ENCODE data around the gene SHOX.

The SHOX gene

GRCh38 chrX:641671-642435 lies 11.3 kb downstream of the SHOX start:
- Mint-ChIP-seq H3K9me3 (peaks cover 3% of the 10 kb centered on the region), H3K27ac (no peak overlapping the region), H3K4me3 (no peak overlapping the region), H3K36me3 (ENCODE audit: low read depth) (no peaks in the 10 kb centered on the region), H3K27me3 (ENCODE audit: low read depth) (peaks cover 97% of the 10 kb centered on the region), H3K4me1 (peaks cover 19% of the 10 kb centered on the region)
- TF ChIP-seq CTCF (IDR thresholded peaks at IDR 0.05; ENCODE audit: unreplicated experiment in 3 of 3), result no peak

GRCh38 chrX:642436-643240 lies 12.0 kb downstream of the SHOX start:
- Mint-ChIP-seq H3K4me1 (peaks cover 12% of the 10 kb centered on the region), H3K36me3 (ENCODE audit: low read depth) (no peaks in the 10 kb centered on the region), H3K4me3 (no peak overlapping the region), H3K27ac (no peak overlapping the region), H3K9me3 (peaks cover 3% of the 10 kb centered on the region), H3K27me3 (ENCODE audit: low read depth) (peaks cover 91% of the 10 kb centered on the region)
- TF ChIP-seq CTCF (IDR thresholded peaks at IDR 0.05; ENCODE audit: unreplicated experiment in 3 of 3), result no peak

- Mint-ChIP-seq H3K4me1 (peaks cover 6% of the 10 kb centered on the region), H3K27ac (no peak overlapping the region), H3K9me3 (peaks cover 3% of the 10 kb centered on the region), H3K4me3 (no peak overlapping the region), H3K27me3 (ENCODE audit: low read depth) (peaks cover 86% of the 10 kb centered on the region), H3K36me3 (ENCODE audit: low read depth) (no peaks in the 10 kb centered on the region)
- no peak for TF ChIP-seq CTCF (IDR thresholded peaks at IDR 0.05; ENCODE audit: unreplicated experiment in 3 of 3)
Observed at GRCh38 chrX:643241-643595, 12.6 kb downstream of the SHOX start.

GRCh38 chrX:643911-644303 lies 13.3 kb downstream of the SHOX start:
- H3K4me3 Mint-ChIP-seq, result no peak overlapping the region
- H3K4me1 Mint-ChIP-seq, result peaks cover 5% of the 10 kb centered on the region
- H3K27ac Mint-ChIP-seq, result no peak overlapping the region
- no peak for TF ChIP-seq CTCF (IDR thresholded peaks at IDR 0.05; ENCODE audit: unreplicated experiment in 3 of 3)
- peaks cover 3% of the 10 kb centered on the region for H3K9me3 Mint-ChIP-seq
- H3K27me3 Mint-ChIP-seq (ENCODE audit: low read depth), result peaks cover 86% of the 10 kb centered on the region
- no peaks in the 10 kb centered on the region for H3K36me3 Mint-ChIP-seq (ENCODE audit: low read depth)

- Mint-ChIP-seq H3K36me3 (ENCODE audit: low read depth) (no peaks in the 10 kb centered on the region), H3K9me3 (no peaks in the 10 kb centered on the region), H3K4me1 (peaks cover 5% of the 10 kb centered on the region), H3K4me3 (peak overlapping the region; percentile 61 to 70 (median 70)), H3K27ac (no peak overlapping the region), H3K27me3 (ENCODE audit: low read depth) (peaks cover 86% of the 10 kb centered on the region)
- no peak for TF ChIP-seq CTCF (IDR thresholded peaks at IDR 0.05; ENCODE audit: unreplicated experiment in 3 of 3)
Observed at GRCh38 chrX:644304-645281, 14.0 kb downstream of the SHOX start.
